Ascending aorta (tissue), 2 donors: ENCODE measurements around the gene DOP1A. TPM values are rescaled to one million over a fixed set of nuclear protein-coding genes. Genes with fewer than 3 reads are reported as not detected.
A peak's percentile ranks its signal among the peaks of the same experiment; 100 is the strongest.

Experiments
- DNase-seq, 2 donors: peaks; one replicate each; pipeline ENCODE4 v3.0.0-alpha.2; 2019; ENCODE audit warnings: low spot score in 2 of 2
- H3K27ac ChIP-seq, 2 donors: fragments of 200-600 bp; sonication (generic); one replicate each; pipeline ENCODE4 v1.5.1; 2016 to 2017; ENCODE audit warnings: mild to moderate bottlenecking in 1 of 2
- H3K27me3 ChIP-seq: fragments of 200-600 bp; sonication (generic); one replicate; pipeline ENCODE4 v1.5.1; 2017
- H3K36me3 ChIP-seq, 2 donors: fragments of 200-600 bp; sonication (generic); one replicate each; pipeline ENCODE4 v1.5.1; 2016
- H3K4me1 ChIP-seq, 2 donors: fragments of 200-600 bp; sonication (generic); one replicate each; pipeline ENCODE4 v1.5.1; 2016 to 2017; ENCODE audit warnings: mild to moderate bottlenecking in 1 of 2
- H3K4me3 ChIP-seq, 2 donors: fragments of 200-600 bp; sonication (generic); one replicate each; pipeline ENCODE4 v1.5.1; 2016 to 2017; ENCODE audit warnings: mild to moderate bottlenecking in 1 of 2
- H3K9me3 ChIP-seq, 2 donors: fragments of 200-600 bp; sonication (generic); one replicate each; pipeline ENCODE4 v1.5.1; 2016
- CTCF ChIP-seq, 3 experiments: fragments of 200-600 bp in 2 of 3; fragments of 450-650 bp in 1 of 3; sonication (generic) in 2 of 3; IDR thresholded peaks; one replicate each; pipeline ENCODE4 v1.5.1; 2016 to 2019; ENCODE audit warnings: antibody characterized with exemption in 3 of 3, mild to moderate bottlenecking in 1 of 3, moderate library complexity in 1 of 3
- intact Hi-C: fragments of 100-400 bp; cut with DNase I; formaldehyde crosslinking; loops from one replicate; pipeline ENCODE4 v1.15.1; 2023
- total RNA-seq: library from RNA; depleted of rRNA; stranded (reverse); fragments of >200 nt; gene quantifications from one replicate; pipeline ENCODE4 v1.1.0, GENCODE V29; 2016

The DOP1A gene
- total RNA-seq, 1 donor from 2014 or later = 13.2 TPM

DNA sequence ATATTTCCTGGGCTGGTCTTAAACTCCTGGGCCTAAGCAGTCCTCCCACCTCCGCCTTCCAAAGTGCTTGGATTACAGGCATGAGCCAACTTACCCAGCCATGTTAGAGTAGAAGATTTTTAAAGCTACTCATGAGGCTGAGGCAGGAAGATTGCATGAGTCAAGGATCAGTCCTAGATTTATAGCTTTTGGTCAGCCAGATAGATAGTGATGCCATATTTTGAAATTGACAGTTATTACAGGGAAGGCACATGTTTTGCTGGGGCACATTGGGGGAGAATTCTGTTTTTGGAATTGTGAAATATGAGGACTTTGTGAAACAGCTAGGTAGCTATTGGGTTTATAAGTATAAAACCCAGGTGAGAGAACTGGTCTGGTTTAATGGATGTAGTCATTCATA lies 40.9 kb downstream of the DOP1A start:
- no peaks in the 10 kb centered on the region for H3K4me1 ChIP-seq
- no peaks in the 10 kb centered on the region for H3K27me3 ChIP-seq
- TF ChIP-seq CTCF (IDR thresholded peaks at IDR 0.05) = no peak
- H3K9me3 ChIP-seq = no peaks in the 10 kb centered on the region
- H3K4me3 ChIP-seq = no peak overlapping the region
- H3K27ac ChIP-seq = no peak overlapping the region
- no peak for DNase-seq
- H3K36me3 ChIP-seq = peaks cover 2 to 27% of the 10 kb centered on the region in 2 donors
- intact Hi-C loops = no loop called here

GRCh38 chr6:83113258-83113657 lies 45.8 kb downstream of the DOP1A start:
- Histone ChIP-seq H3K4me1 (peaks cover 0 to 8% of the 10 kb centered on the region in 2 donors), H3K36me3 (peaks cover 2 to 24% of the 10 kb centered on the region in 2 donors), H3K4me3 (no peak overlapping the region), H3K27me3 (no peaks in the 10 kb centered on the region), H3K27ac (peak overlapping the region in 1 of 2 donors; percentile 42), H3K9me3 (no peaks in the 10 kb centered on the region)
- no peak for TF ChIP-seq CTCF (IDR thresholded peaks at IDR 0.05)
- no peak for DNase-seq
- intact Hi-C loops = no loop called here

DNA sequence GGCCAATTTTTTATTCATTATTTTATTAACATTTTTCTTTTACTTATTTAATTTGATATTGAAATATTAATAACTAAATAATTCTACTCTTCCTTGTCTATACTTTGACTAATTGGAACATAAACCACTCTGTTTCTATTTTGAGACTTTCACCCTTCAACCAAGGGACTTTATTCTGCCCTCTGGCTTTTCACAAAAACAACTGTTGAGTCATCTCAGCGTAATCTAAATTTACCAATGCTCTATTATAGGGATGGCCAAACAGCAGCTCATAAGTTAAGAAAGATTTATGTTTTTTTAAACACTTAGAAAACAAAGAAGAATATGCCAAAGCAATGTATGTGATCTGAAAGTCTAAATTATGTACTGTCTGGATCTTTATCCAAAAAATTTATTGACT lies 46.7 kb downstream of the DOP1A start:
- H3K9me3 ChIP-seq = no peaks in the 10 kb centered on the region
- no peak for DNase-seq
- peaks cover 0 to 8% of the 10 kb centered on the region in 2 donors for H3K4me1 ChIP-seq
- peak overlapping the region in 1 of 2 donors; percentile 42 for H3K27ac ChIP-seq
- H3K4me3 ChIP-seq = no peak overlapping the region
- H3K36me3 ChIP-seq = peaks cover 2 to 26% of the 10 kb centered on the region in 2 donors
- no peak for TF ChIP-seq CTCF (IDR thresholded peaks at IDR 0.05)
- no peaks in the 10 kb centered on the region for H3K27me3 ChIP-seq
- intact Hi-C loops = no loop called here

- H3K9me3 ChIP-seq = no peaks in the 10 kb centered on the region
- no peak overlapping the region for H3K4me3 ChIP-seq
- H3K36me3 ChIP-seq = peaks cover 4 to 16% of the 10 kb centered on the region in 2 donors
- no peaks in the 10 kb centered on the region for H3K27me3 ChIP-seq
- DNase-seq = no peak
- TF ChIP-seq CTCF (IDR thresholded peaks at IDR 0.05) = no peak
- no peak overlapping the region for H3K27ac ChIP-seq
- H3K4me1 ChIP-seq = peaks cover 0 to 8% of the 10 kb centered on the region in 2 donors
- intact Hi-C loops = no loop called here
These were observed 50.3 kb downstream of the DOP1A start for GRCh38 chr6:83117802-83118201.

- Histone ChIP-seq H3K27ac (no peak overlapping the region), H3K9me3 (no peaks in the 10 kb centered on the region), H3K4me1 (no peaks in the 10 kb centered on the region), H3K36me3 (peaks cover 10 to 33% of the 10 kb centered on the region in 2 donors), H3K4me3 (no peak overlapping the region), H3K27me3 (no peaks in the 10 kb centered on the region)
- intact Hi-C loops = no loop called here
- no peak for DNase-seq
- no peak for TF ChIP-seq CTCF (IDR thresholded peaks at IDR 0.05)
These were observed 52.4 kb downstream of the DOP1A start for GRCh38 chr6:83119742-83120300.

GRCh38 chr6:83124553-83124952 lies 57.1 kb downstream of the DOP1A start:
- intact Hi-C loops = no loop called here
- Histone ChIP-seq H3K36me3 (peaks cover 31 to 71% of the 10 kb centered on the region in 2 donors), H3K27ac (no peak overlapping the region), H3K4me1 (no peaks in the 10 kb centered on the region), H3K9me3 (no peaks in the 10 kb centered on the region), H3K27me3 (no peaks in the 10 kb centered on the region), H3K4me3 (no peak overlapping the region)
- DNase-seq = no peak
- no peak for TF ChIP-seq CTCF (IDR thresholded peaks at IDR 0.05)
